ENCODE results near the gene KIAA0930.
"Not testable (repeated sequence)": the region's sequence is repeated elsewhere in the genome, so short reads cannot be mapped to it uniquely, and the experiment has no call there.

KIAA0930 gene

DNA sequence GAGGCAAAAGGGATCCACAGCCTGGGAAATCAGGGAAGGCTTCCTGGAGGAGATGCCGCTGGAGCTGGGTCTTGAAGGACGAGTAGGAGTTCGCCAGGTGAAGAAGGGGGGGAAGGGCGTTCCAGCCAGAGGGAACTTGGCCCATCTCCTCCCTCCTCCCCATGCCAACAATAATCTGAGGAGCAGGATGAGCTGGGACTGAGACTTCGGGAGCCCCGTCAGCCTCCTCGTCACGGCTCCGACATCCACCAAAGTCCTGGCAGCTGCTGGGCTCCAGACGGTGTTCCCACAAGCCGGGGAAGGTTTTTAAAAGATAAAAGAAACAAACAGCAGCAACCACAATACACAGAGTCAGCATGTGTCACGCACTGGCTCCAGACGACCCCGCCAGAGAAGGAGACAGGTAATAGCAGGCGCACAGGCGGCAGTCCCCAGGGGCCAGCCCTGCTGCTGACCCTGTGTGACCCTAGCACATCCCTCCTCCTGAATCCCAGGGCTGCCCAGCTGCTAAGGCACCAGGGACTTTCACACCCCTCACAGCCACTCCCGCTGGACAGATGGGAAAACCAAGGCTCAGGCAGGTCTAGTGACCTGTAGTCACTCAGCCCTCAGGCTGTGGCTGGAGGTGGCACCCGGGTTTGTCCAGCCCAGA is 39.7 kb downstream of the KIAA0930 start:
- DNase-seq, result peak; percentile 57

- no peak for DNase-seq
Observed at GRCh38 chr22:45200230-45200629, 40.5 kb downstream of the KIAA0930 start.

DNA sequence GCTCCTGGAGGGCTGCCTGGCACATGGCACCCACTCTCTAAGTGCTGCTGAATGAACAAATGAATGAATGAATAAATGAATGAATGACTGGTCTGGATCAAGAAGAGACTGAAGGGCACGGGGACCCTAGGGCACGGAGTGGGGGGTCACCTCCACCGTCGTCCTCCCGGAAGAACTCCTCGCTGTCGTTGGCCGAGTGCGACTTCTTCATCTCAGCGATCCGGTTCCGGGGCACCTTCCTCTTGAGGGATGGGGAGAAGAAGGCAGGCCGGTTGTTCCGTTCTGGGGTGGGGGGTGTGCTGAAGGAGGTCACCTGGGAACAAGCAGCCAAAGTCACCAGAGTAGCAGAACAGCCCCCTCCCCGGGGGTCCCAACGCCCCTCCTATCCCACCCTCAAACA is 41.0 kb downstream of the KIAA0930 start:
- no peak for DNase-seq

GRCh38 chr22:45198463-45198795 is 42.3 kb downstream of the KIAA0930 start:
- no peak for DNase-seq

DNA sequence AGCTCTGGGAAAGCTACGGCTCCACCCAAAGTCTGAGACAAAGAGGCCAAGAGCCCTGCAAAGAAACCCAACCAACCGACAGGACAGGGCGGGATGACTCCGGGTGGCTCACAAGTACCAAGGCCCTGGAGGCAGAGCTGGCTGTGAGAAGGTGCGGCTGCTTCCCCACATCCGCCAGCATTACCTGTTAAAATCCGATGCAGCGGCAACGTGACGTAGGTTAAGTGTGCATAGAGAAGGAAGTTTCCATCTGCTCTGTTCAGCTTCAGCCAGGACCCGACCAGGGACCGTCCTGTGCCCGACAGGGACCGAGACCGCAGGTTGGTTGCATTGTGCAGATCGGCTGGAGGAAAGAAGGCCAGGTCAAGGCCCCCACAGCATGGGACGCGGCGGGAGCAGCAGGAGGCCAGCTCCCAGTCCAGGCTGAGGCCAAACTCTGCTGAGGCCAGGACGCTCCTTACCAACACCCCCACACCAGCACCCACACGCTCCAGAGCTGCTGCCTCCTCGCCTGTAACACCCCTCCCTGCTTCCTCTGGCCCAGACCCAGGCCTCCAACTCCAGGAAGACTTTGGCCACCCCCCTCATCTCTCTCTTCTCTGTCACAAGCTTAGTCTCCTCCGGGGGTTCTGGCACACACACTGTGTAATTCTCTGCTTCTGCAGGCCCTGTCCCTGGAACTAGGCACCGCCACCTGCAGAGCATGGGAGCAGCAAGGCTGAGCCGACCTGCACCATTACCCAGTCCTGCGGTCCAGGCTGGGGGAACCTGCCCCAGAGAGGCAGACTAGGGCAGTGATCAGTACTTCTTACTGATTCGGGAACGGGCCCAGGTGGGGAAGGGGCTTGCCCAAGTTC is 42.9 kb downstream of the KIAA0930 start:
- DNase-seq, result no peak

DNA sequence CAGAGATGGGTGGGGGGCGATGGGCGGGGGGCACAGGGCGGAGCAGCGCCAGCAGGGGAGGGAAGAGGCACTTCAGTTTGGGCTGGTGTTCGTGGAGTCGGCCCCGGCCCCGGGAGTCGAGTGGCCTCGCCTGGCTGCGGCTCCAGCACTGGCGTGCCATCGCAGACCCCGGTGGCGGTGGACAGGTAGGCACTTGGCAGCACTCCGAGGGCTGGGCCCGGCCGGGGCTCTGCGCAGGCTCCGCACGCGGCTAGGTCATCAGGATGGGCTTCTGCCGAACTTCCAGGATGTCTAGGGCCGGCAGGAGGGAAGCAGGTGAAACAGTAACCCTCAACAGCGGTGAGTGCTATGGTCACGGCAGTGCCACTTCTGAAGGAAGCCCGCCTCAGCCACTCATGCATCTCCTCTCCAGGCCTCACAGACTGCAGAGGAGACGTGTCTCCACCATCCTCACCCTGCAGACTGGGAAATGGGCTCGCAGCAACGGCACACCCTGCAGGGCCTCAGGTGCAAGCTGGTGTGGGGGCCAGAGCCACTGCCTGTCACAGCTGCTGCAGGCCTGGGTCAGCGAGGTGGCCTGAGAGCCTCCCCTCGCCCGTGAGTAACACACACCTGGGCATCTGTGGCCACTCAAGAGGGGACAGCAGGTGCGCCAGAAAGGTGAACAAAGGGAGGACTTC is 43.6 kb downstream of the KIAA0930 start:
- no peak for DNase-seq

- DNase-seq, result no peak
Observed at GRCh38 chr22:45196308-45196707, 44.4 kb downstream of the KIAA0930 start.

GRCh38 chr22:45195616-45196015 is 45.1 kb downstream of the KIAA0930 start:
- DNase-seq, result no peak

DNA sequence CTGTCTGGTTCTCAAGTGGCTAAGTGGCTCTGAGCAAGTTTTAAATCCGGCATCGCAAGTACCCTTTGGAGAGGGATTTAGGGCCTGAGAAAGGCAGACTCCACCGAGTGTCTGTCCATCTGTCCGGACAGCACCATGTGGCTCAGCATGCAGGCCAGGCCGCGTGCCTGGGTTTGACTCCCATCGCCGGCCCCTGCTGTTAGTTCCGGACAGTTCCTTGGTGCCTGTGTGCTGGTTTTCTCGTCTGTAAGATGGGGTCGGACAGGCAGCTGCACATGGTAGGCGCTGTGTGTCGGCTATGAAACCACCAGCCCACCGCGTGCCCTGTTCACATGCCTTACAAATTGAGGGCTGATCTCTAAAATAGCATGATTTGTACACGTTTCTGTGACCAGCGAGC is 46.0 kb downstream of the KIAA0930 start:
- DNase-seq, result no peak

- DNase-seq, result no peak
Observed at GRCh38 chr22:45192701-45193187, 48.0 kb downstream of the KIAA0930 start.

DNA sequence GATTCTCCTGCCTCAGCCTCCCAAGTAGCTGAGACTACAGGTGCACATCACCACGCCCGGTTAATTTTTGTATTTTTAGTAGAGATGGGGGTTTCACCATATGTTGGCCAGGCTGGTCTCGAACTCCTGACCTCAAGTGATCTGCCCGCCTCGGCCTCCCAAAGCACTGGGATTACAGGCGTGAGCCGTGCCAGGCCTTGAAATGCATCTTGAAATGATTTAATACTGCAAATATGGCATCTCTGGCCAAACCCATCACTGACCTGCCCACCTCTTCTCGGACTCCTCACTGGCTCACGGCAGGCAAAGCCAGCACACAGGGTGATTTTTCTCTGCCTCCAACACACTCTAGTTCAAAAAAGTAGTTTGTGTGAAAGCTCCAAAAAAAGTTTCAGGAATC is 48.9 kb downstream of the KIAA0930 start:
- DNase-seq, result not testable (repeated sequence)

- DNase-seq, result no peak
Observed at GRCh38 chr22:45190202-45190872, 50.4 kb downstream of the KIAA0930 start.

DNA sequence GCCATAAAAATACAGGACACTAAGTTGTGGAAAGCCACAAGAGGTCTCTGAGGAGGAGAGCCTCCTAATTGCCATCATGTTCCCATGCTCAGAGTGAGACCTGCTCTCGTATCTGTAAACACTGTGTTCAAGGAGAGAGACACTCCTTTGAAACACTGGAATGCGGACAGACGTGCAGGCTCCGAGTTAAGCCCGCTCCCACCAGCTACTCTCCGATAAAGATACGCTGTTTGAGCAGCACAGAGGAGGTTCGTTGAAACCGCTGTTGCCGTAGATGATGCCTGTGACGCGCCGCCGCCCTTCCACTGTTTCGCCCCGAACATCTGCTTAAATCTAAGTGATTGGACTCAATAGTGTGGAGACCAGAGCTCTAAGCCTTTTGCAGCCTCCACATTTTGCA is 51.9 kb downstream of the KIAA0930 start:
- DNase-seq, result no peak

DNA sequence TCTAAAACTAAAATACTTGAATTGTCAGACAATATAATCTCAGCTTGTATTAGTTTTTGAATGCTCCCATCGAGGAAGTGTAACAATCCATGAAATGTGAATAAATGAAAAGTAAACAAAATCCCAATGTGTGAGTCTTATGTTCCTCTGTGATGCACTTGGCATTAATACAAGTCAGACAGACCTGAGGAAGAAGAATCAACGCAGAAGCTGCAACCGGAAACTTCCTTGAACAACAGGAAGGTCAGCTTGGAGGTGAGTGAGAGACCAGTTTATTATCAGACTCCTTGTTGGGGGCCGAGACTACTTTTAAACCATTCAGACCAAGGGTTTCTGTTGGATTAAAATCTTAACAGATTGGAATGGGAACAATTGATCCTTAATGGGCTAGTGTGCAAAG is 52.8 kb downstream of the KIAA0930 start:
- no peak for DNase-seq

- DNase-seq, result no peak
Observed at GRCh38 chr22:45185718-45186514, 54.8 kb downstream of the KIAA0930 start.

DNA sequence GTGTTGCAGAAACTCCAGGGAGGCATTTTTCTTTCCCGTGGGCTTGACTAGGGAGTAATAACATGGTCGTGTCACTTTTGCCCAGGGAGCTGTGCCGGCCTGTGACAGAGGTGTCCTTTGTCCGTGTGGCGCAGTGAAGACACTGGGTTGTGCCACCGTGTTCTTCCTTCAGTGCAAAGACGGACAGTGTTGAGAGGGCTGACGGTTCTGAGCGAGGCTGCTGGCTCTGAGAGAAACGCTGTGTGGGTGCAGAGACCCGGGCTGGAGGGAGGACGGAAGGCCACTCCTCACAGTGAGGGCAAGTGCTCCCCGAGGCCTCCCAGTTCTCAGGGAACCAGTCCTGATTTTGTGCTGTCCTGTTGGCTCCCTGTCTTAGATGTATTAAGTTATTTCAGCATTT is 56.7 kb downstream of the KIAA0930 start:
- DNase-seq, result no peak

DNA sequence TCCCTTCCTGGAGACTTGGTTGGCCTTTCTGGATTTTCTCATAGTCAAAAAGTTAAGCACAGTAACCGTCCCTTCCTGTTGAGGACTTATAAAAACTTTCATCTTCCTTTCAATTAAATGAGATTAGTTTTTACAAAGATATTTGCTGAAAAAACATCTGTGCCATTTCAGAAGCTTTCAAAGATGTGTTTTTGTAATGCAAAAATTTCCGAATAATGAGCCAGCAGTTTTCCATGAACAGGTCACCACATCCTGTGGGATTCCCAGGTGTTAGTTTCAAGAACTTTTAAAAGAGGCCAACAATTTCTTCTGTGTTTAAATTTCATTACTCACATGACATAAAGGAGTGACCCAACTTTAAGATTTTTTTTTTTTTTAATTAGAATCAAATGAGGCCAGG is 58.9 kb downstream of the KIAA0930 start:
- DNase-seq, result no peak

- no peak for DNase-seq
Observed at GRCh38 chr22:45181240-45181639, 59.5 kb downstream of the KIAA0930 start.

DNA sequence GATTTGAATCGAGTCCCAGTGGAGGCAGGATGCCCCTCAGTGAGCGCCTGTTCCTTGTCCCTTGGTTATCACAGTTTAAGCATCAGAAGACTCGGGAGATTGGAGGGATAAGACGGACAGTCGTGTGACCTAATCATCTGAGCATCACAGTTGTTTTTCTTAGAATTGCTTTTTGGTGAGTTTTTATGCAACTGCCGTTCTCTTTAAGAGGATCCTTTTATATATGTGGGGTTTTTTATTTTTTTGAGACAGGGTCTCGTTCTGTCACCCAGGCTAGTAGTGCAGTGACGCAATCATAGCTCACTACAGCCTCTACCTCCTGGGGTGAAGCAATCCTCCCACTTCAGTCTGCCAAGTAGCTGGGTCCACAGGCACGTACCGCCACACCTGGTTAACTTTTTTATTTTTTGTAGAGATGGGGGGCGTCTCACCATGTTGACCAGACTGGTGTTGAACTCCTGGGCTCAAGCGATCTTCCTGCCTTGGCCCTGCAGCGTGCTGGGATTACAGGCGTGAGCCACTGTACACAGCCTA is 60.5 kb downstream of the KIAA0930 start:
- no peak for DNase-seq

GRCh38 chr22:45179276-45180049 is 61.2 kb downstream of the KIAA0930 start:
- no peak for DNase-seq

Measured in fibroblast of skin of back (primary cell).